Measurements from ENCODE around the gene ASB10.

The ASB10 gene

GRCh38 chr7:151209588-151209987, 22.5 kb upstream of the ASB10 start:
- no peak for DNase-seq

- no peak for DNase-seq
Observed at GRCh38 chr7:151208253-151208862, 21.3 kb upstream of the ASB10 start.

- no peak for DNase-seq
Observed at GRCh38 chr7:151207804-151208203, 20.8 kb upstream of the ASB10 start.

- DNase-seq: no peak
Observed at GRCh38 chr7:151207315-151207714, 20.3 kb upstream of the ASB10 start.

GRCh38 chr7:151206914-151207313, 19.9 kb upstream of the ASB10 start:
- DNase-seq: no peak

- no peak for DNase-seq
Observed at GRCh38 chr7:151205730-151206129, 18.7 kb upstream of the ASB10 start.

- DNase-seq: no peak
Observed at GRCh38 chr7:151204383-151205032, 17.5 kb upstream of the ASB10 start.

- DNase-seq: no peak
Observed at GRCh38 chr7:151202836-151203235, 15.8 kb upstream of the ASB10 start.

GRCh38 chr7:151201751-151202150, 14.7 kb upstream of the ASB10 start:
- DNase-seq: no peak

GRCh38 chr7:151201344-151201743, 14.3 kb upstream of the ASB10 start:
- DNase-seq: no peak

- no peak for DNase-seq
Observed at GRCh38 chr7:151198945-151199848, 12.1 kb upstream of the ASB10 start.

GRCh38 chr7:151197932-151198331, 10.9 kb upstream of the ASB10 start:
- DNase-seq: no peak

GRCh38 chr7:151195616-151196450, 8.8 kb upstream of the ASB10 start:
- no peak for DNase-seq

- DNase-seq: no peak
Observed at GRCh38 chr7:151194188-151194587, 7.1 kb upstream of the ASB10 start.

- no peak for DNase-seq
Observed at GRCh38 chr7:151193203-151193978, 6.3 kb upstream of the ASB10 start.

GRCh38 chr7:151192002-151192539, 5.0 kb upstream of the ASB10 start:
- no peak for DNase-seq

- DNase-seq: no peak
Observed at GRCh38 chr7:151191544-151191943, 4.5 kb upstream of the ASB10 start.

GRCh38 chr7:151189038-151189437, 2.0 kb upstream of the ASB10 start:
- DNase-seq: no peak

GRCh38 chr7:151188252-151188542, 1.1 kb upstream of the ASB10 start:
- DNase-seq: no peak

- no peak for DNase-seq
Observed at GRCh38 chr7:151187409-151188251, 580 bp upstream of the ASB10 start.
